Measurements from ENCODE around the gene HEG1.

GRCh38 chr3:124997303-124998246 is 58.2 kb downstream of the HEG1 start:
- TF ChIP-seq CTCF (IDR thresholded peaks at IDR 0.05) (no peak), POLR2AphosphoS5 (IDR thresholded peaks at IDR 0.05) (no peak), EP300 (IDR thresholded peaks at IDR 0.05) (no peak), POLR2A (IDR thresholded peaks at IDR 0.05) (no peak)

Data from stomach (tissue), 4 donors.